Testis (tissue), 2 donors: ENCODE measurements around the gene FXYD4.

Experiments
- POLR2A ChIP-seq: fragments of 450-650 bp; IDR thresholded peaks from one replicate; pipeline ENCODE4 v1.6.1; 2017; ENCODE audit warnings: antibody characterized with exemption, mild to moderate bottlenecking, moderate library complexity
- TF ChIP-seq, protein P1 (sequence below), 3 experiments: fragments of 450-650 bp in 2 of 3; fragments of 200-600 bp in 1 of 3; sonication (generic) in 1 of 3; IDR thresholded peaks; one replicate each; pipeline ENCODE4 v1.5.1; 2016 to 2019; ENCODE audit warnings: antibody characterized with exemption in 3 of 3, mild to moderate bottlenecking in 2 of 3, moderate library complexity in 1 of 3

DNA sequence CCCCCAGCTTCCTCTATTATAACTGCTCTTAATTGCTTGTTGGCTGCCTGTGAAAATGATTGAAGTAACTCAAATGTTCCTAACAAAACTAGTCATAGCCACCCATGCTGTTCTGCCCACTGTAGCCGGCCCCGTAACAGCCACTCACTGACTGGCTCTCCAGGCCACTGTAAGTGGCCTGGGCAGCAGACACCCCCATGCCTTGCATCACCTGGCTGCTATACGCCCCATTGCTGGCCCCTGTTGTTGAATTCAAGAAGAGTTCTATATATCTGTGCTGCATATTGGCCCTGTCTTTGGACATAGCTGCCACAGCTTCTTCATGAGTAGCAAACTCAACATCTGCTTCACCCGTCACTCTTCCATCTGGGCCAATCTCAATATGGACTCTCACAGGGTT is 15.1 kb downstream of the FXYD4 start:
- TF ChIP-seq, protein P1, sequence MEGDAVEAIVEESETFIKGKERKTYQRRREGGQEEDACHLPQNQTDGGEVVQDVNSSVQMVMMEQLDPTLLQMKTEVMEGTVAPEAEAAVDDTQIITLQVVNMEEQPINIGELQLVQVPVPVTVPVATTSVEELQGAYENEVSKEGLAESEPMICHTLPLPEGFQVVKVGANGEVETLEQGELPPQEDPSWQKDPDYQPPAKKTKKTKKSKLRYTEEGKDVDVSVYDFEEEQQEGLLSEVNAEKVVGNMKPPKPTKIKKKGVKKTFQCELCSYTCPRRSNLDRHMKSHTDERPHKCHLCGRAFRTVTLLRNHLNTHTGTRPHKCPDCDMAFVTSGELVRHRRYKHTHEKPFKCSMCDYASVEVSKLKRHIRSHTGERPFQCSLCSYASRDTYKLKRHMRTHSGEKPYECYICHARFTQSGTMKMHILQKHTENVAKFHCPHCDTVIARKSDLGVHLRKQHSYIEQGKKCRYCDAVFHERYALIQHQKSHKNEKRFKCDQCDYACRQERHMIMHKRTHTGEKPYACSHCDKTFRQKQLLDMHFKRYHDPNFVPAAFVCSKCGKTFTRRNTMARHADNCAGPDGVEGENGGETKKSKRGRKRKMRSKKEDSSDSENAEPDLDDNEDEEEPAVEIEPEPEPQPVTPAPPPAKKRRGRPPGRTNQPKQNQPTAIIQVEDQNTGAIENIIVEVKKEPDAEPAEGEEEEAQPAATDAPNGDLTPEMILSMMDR (IDR thresholded peaks at IDR 0.05), result no peak
- no peak for TF ChIP-seq POLR2A
